ENCODE measurements around the gene NDUFA13.

The NDUFA13 gene

GRCh38 chr19:19500975-19501644 is 14.9 kb upstream of the NDUFA13 start:
- no peak overlapping the region for H3K9ac ChIP-seq (ENCODE audit: insufficient read length, low read depth)
- H3K4me3 ChIP-seq (ENCODE audit: insufficient read length, low read depth), result no peak overlapping the region
- TF ChIP-seq ZNF274 (IDR thresholded peaks at IDR 0.05; ENCODE audit: low read depth, low read length) (no peak), YY1 (IDR thresholded peaks at IDR 0.05; ENCODE audit: insufficient read depth, insufficient read length) (no peak), SUZ12 (IDR thresholded peaks at IDR 0.05; ENCODE audit: extremely low read depth, insufficient read depth, insufficient read length) (no peak)
- peaks cover 100% of the 10 kb centered on the region for H3K36me3 ChIP-seq (ENCODE audit: insufficient read depth, insufficient read length, low read length)
- H3K9me3 ChIP-seq (ENCODE audit: insufficient read depth, low read length), result no peaks in the 10 kb centered on the region
- H3K4me1 ChIP-seq (ENCODE audit: insufficient read depth, insufficient read length), result peaks cover 7% of the 10 kb centered on the region
- DNase-seq (ENCODE audit: low read depth, low spot score), result no peak
- no peaks in the 10 kb centered on the region for H3K27me3 ChIP-seq (ENCODE audit: insufficient read depth, insufficient read length)

- H3K36me3 ChIP-seq (ENCODE audit: insufficient read depth, insufficient read length, low read length), result peaks cover 99% of the 10 kb centered on the region
These were observed 14.2 kb upstream of the NDUFA13 start for GRCh38 chr19:19501798-19502197.

GRCh38 chr19:19502281-19502680 is 13.7 kb upstream of the NDUFA13 start:
- no peak for DNase-seq (ENCODE audit: low read depth, low spot score)
- Histone ChIP-seq H3K4me3 (ENCODE audit: insufficient read length, low read depth) (no peak overlapping the region), H3K9me3 (ENCODE audit: insufficient read depth, low read length) (no peaks in the 10 kb centered on the region), H3K27me3 (ENCODE audit: insufficient read depth, insufficient read length) (no peaks in the 10 kb centered on the region), H3K4me1 (ENCODE audit: insufficient read depth, insufficient read length) (peaks cover 7% of the 10 kb centered on the region), H3K9ac (ENCODE audit: insufficient read length, low read depth) (no peak overlapping the region), H3K36me3 (ENCODE audit: insufficient read depth, insufficient read length, low read length) (peaks cover 97% of the 10 kb centered on the region)
- TF ChIP-seq SUZ12 (IDR thresholded peaks at IDR 0.05; ENCODE audit: extremely low read depth, insufficient read depth, insufficient read length) (no peak), YY1 (IDR thresholded peaks at IDR 0.05; ENCODE audit: insufficient read depth, insufficient read length) (no peak), ZNF274 (IDR thresholded peaks at IDR 0.05; ENCODE audit: low read depth, low read length) (no peak)

More at GRCh38 chr19:19501798-19502197, 14.2 kb upstream of the NDUFA13 start:
- no peak for TF ChIP-seq SUZ12 (IDR thresholded peaks at IDR 0.05; ENCODE audit: extremely low read depth, insufficient read depth, insufficient read length)
- no peak for TF ChIP-seq ZNF274 (IDR thresholded peaks at IDR 0.05; ENCODE audit: low read depth, low read length)
- no peak for TF ChIP-seq YY1 (IDR thresholded peaks at IDR 0.05; ENCODE audit: insufficient read depth, insufficient read length)
- Histone ChIP-seq H3K4me3 (ENCODE audit: insufficient read length, low read depth) (no peak overlapping the region), H3K9ac (ENCODE audit: insufficient read length, low read depth) (no peak overlapping the region), H3K4me1 (ENCODE audit: insufficient read depth, insufficient read length) (peaks cover 7% of the 10 kb centered on the region), H3K9me3 (ENCODE audit: insufficient read depth, low read length) (no peaks in the 10 kb centered on the region), H3K27me3 (ENCODE audit: insufficient read depth, insufficient read length) (no peaks in the 10 kb centered on the region)
- no peak for DNase-seq (ENCODE audit: low read depth, low spot score)

GRCh38 chr19:19502808-19503602 is 13.0 kb upstream of the NDUFA13 start:
- Histone ChIP-seq H3K4me3 (ENCODE audit: insufficient read length, low read depth) (no peak overlapping the region), H3K9ac (ENCODE audit: insufficient read length, low read depth) (no peak overlapping the region), H3K4me1 (ENCODE audit: insufficient read depth, insufficient read length) (peaks cover 11% of the 10 kb centered on the region), H3K36me3 (ENCODE audit: insufficient read depth, insufficient read length, low read length) (peaks cover 97% of the 10 kb centered on the region), H3K27me3 (ENCODE audit: insufficient read depth, insufficient read length) (no peaks in the 10 kb centered on the region), H3K9me3 (ENCODE audit: insufficient read depth, low read length) (no peaks in the 10 kb centered on the region)
- TF ChIP-seq ZNF274 (IDR thresholded peaks at IDR 0.05; ENCODE audit: low read depth, low read length), result no peak
- TF ChIP-seq SUZ12 (IDR thresholded peaks at IDR 0.05; ENCODE audit: extremely low read depth, insufficient read depth, insufficient read length), result no peak
- TF ChIP-seq YY1 (IDR thresholded peaks at IDR 0.05; ENCODE audit: insufficient read depth, insufficient read length), result no peak
- DNase-seq (ENCODE audit: low read depth, low spot score), result no peak

GRCh38 chr19:19504754-19505668 is 11.0 kb upstream of the NDUFA13 start:
- TF ChIP-seq YY1 (IDR thresholded peaks at IDR 0.05; ENCODE audit: insufficient read depth, insufficient read length), result no peak
- no peak for TF ChIP-seq SUZ12 (IDR thresholded peaks at IDR 0.05; ENCODE audit: extremely low read depth, insufficient read depth, insufficient read length)
- no peak for TF ChIP-seq ZNF274 (IDR thresholded peaks at IDR 0.05; ENCODE audit: low read depth, low read length)
- Histone ChIP-seq H3K27me3 (ENCODE audit: insufficient read depth, insufficient read length) (no peaks in the 10 kb centered on the region), H3K9me3 (ENCODE audit: insufficient read depth, low read length) (no peaks in the 10 kb centered on the region), H3K9ac (ENCODE audit: insufficient read length, low read depth) (no peak overlapping the region), H3K4me1 (ENCODE audit: insufficient read depth, insufficient read length) (peaks cover 13% of the 10 kb centered on the region), H3K36me3 (ENCODE audit: insufficient read depth, insufficient read length, low read length) (peaks cover 87% of the 10 kb centered on the region), H3K4me3 (ENCODE audit: insufficient read length, low read depth) (no peak overlapping the region)
- no peak for DNase-seq (ENCODE audit: low read depth, low spot score)

GRCh38 chr19:19505669-19506326 is 10.2 kb upstream of the NDUFA13 start:
- TF ChIP-seq SUZ12 (IDR thresholded peaks at IDR 0.05; ENCODE audit: extremely low read depth, insufficient read depth, insufficient read length) (no peak), ZNF274 (IDR thresholded peaks at IDR 0.05; ENCODE audit: low read depth, low read length) (no peak), YY1 (IDR thresholded peaks at IDR 0.05; ENCODE audit: insufficient read depth, insufficient read length) (no peak)
- no peak for DNase-seq (ENCODE audit: low read depth, low spot score)
- Histone ChIP-seq H3K9ac (ENCODE audit: insufficient read length, low read depth) (no peak overlapping the region), H3K4me1 (ENCODE audit: insufficient read depth, insufficient read length) (peaks cover 17% of the 10 kb centered on the region), H3K9me3 (ENCODE audit: insufficient read depth, low read length) (no peaks in the 10 kb centered on the region), H3K27me3 (ENCODE audit: insufficient read depth, insufficient read length) (no peaks in the 10 kb centered on the region), H3K36me3 (ENCODE audit: insufficient read depth, insufficient read length, low read length) (peaks cover 79% of the 10 kb centered on the region), H3K4me3 (ENCODE audit: insufficient read length, low read depth) (no peak overlapping the region)

All from NT2/D1 (cell line).